HG03521 (cell line): ENCODE data around the gene PLVAP.

Experiments used
- ATAC-seq: cut with Tn5 transposase; IDR thresholded peaks from one replicate; pipeline ENCODE4 v1.9.1; 2021; ENCODE audit warnings: mild to moderate bottlenecking, moderate library complexity; ENCODE audit not compliant: unreplicated experiment

The PLVAP gene

DNA sequence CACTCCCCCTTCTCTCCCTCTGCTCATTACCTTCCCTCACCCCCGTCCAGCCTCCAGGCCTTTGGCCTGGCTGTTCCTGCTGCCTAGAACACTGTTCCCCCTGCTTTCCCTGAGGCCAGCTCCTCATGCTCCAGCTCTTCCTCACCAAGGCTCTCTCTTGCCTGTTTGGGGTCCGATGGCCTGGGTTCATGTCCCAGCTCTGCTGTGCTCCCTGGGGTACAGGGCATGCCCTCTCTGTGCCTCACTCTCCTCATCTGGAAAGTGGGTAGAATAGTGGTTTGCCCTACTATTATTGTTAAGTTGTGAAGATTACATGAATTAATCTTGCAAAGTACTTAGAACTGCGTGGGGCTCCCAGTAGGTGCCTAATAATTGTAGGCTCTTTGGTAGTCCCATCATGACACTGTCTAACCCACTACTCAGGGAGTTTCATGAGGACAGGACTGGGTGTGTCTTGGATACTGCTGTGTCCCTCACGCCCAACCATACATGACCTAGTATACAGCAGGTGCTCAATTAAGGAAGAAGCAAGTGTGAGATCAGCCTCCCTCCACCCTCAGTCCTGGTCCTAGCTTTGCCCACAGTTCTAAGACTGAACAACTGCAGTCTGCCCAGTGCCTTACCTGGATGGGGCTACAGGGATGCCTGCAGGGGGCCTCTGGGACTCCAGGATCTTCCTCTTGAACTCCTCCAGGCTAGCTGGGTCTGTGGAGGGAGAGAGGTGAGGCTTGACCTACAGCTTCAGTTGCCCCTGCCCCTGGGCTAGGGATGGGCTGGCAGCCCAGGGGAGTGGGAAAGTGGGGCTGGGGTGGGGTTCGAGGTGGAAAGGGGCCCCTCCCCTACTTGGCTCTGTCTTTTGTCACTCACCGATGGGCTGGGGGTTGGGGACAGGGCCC lies 17.0 kb downstream of the PLVAP start:
- ATAC-seq = no peak

DNA sequence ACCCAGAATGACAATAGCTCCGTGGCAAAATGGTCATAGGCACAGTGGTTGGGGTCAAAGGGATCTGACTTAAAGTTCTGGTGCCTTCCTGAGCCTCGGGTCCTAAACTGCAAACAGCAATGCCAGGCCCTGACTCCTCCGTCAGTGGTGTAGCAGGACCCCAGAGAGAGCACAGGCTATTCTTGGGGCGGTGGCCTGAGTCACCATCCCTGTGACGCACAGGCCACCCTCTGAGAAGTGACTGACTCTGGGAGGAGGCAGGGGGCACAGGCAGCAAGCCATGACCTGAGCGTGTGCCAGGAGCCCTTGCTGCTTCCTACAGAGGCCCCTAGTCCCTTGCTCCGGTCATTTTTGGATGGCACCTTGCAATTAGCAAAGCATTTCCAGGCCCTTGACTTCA lies 18.7 kb downstream of the PLVAP start:
- no peak for ATAC-seq

DNA sequence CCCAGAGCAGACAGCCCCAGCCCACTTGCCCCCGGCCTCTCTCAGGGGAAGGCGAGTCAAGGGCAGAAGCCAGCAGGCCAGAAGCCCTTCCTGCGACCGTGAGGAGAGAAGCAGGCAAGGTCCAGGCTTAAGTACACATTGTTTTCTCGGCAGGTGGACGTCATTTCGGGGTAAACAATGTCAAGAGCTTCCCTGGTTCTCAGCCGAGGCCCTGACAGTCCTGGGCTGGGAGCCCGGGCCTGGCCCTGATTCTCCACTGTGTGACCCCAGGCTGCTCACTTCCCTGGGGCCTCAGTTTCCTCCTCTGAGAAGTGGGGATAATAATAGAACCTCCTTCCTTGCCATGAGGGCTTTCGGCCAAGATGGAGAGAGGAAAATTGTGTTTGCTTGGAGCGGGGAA lies 19.4 kb downstream of the PLVAP start:
- no peak for ATAC-seq

DNA sequence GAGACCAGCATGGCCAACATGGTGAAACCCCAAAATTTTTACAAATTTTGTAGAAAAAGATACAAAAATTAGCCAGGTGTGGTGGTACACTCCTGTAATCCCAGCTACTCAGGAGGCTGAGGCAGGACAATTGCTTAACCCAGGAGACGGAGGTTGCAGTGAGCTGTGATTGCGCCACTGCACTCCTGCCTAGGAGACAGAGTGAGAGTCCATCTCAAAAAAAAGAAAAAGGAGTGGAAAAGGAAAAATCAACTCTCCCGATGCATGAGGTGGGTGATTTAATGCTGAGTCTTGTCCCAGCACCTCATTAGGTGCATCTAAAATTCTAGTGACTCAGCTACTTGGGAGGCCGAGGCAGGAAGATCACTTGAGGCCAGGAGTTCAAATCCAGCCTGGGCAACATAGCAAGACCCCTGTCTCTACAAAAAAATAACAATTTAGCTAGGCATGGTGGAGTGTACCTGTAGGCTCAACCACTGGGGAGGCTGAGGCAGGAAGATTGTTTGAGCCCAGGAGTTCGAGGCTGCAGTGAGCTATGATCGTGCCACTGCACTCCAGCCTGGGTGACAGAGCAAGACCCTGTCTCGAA lies 20.0 kb downstream of the PLVAP start:
- ATAC-seq = no peak

DNA sequence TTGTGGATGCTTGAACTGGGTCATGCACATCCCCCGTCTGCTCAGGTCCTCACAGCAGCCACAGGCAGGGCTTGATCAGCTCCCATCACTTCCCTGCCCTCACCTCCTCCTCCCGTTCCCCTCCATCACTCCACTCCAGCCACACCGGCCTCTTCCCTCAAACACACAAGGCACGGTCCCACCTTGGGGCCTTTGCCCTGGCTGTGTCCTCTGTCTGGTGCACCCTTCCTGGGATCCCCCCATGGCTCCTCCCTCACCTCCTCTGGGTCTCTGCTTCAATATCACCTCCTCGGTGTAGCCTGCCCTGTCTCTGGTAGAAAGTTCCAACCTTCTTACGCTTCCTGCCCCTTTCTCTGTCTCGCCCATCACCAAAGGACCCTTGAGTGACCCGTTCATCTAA lies 23.8 kb downstream of the PLVAP start:
- no peak for ATAC-seq

DNA sequence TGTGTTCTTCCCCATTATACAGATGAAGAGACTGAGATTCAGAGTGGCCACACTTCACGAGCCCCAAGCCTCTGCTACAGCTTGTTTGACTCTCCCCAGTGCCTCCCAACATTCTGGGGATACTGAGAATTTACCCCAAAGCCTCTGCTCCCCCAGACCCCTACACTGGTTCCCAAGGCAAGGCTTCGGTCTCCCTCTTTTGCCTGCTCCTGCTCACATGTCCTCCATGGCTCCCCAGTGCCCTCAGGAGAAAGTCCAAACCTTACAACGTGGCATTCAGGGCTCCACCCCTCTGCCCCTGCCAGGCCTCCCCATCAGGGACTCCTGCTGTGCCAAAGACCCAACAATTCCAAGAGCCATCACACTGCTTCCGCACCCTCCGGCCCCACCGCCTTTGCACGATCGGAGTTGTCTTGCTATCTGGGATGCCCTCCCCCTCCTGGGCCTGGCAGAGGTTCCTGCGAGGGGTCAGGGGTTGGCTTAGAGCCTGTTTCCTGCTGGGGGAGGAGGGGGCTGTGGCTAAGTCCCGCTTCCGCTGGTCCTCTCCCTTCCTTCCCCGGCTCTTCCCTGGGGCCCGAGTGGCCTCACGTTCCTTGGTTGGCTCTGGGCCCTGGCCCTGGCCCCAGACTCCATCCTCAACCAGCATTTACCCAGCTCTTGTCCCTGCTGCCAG lies 24.4 kb downstream of the PLVAP start:
- ATAC-seq = no peak

DNA sequence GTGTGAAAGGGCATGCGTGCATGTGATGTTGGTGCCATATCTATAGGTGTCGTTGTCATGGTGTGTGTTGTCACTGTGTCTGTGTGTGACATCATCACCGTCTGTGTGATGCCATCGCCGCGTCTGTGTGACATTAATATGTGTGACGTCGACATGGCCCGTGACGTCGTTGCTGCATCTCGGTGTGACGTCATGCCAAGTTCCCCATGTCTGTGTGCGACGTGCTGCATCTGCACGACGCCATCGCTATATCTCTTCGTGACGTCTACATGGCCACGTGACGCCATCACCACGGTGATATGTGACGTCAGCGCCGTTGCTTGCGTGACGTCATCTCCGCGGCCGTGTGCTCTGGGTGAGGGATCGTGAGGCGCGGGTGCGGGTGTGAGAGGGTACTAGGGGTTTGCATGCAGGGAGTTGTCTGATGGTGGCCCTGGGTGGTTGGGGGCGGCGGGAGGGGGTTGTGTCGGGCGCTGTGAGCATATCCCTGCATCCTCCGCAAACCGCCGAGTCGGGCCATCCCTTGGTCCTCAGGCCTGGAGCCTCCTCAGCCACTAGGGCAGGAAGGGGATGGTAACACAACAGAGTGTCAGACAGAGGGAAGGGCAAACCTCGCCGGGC lies 25.2 kb downstream of the PLVAP start:
- ATAC-seq = no peak

DNA sequence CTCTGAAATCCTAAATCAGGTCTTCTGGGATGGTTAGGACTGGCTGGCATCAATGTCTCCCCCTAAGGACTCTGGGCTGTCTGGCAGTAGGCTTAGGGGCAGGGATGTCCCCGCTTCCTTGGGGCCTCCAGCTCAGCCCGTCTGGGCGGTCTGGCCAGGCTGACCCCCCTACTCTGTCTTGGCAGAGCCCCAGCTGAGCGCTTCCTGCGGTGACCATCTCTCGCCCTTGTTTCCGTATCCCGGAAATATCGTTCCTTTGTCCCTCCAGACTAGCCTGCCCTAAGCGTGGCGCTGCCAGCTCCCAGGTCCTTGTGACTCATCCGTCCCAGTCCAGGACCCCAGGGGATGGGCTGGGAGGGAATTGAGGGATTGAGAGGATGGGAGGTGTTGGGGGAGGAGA lies 28.4 kb downstream of the PLVAP start:
- ATAC-seq = no peak

DNA sequence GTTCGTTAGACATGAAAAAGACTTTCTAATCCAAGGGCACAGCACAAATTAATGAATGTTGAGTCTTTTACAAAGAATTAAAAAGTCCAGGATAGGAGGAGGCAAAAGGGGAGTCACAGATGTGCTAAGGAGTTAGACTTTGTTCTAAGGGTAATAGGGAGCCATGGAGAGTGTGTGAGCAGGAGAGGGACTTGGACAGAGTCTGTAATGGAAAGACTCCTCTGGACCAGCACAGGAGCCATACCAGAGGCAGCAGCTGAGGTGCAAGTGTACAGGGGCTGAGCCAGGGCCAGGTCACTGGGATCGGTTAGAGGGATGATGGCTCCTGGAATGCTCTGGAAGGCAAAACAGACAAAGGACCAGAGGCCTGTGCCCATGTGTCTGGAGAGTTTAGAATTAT lies 29.3 kb downstream of the PLVAP start:
- ATAC-seq = no peak

DNA sequence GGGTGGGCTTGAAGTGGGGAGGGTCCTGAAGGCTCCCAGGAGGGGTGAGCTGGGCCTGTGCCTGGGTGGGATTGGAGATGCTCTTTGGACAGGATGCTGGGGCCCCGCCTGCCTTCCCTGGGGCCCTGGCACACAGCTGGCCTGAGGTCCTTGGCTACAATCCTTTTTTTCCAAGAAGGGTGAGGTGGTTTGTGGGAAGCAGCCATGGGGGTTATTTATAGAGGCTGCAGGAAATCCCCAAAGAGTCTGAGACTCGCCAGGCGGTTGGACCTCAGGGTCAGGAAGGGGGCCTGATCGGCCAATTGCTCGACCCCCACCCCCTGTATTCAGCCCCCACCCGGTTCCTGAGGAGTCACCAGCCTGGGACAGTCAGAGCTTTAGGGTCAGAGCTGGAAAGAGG lies 29.8 kb downstream of the PLVAP start:
- no peak for ATAC-seq

DNA sequence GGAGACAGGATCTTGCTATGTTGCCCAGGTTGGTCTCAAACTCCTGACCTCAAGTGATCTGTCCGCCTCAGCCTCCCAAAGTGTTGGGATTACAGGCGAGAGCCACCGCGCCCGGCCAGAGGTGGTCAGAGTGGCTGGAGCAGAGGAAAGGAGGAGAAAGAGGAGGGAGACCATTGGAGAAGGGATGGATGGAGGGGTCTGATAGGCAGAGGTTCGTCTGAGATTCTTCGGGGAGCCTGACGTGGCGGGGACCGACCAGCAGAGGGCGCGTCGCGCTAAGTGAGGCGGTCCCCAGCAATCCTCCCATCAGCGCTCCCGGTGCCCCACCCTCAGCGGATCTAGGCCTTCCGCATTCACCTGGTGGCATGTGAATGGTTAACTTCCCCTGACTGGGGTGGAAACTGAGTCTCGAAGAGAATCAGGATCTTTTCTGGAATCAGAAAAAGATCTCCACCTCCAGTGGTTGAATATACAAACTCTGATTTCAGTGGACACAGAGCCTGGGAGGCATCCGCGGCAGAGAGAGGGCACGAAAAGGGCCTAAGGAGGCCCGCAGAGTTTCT lies 31.0 kb downstream of the PLVAP start:
- ATAC-seq = no peak

DNA sequence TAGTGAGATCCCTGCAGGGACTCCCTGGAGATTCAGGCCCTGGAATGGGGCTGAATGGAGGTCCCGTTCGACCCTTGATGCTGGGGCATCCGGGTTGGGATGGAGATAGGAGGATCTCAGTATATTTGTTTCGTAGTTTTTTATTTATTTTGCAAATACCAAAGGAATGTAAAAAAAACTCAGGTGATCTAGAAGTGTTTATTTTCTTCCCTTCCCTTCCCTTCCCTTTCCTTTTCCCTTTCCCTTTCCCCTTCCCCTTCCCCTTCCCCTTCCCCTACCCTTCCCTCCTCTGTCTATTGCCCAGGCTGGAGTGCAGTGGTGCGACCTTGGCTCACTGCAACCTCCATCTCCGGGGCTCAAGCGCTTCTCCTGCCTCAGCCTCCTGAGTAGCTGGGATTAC lies 35.3 kb downstream of the PLVAP start:
- no peak for ATAC-seq

DNA sequence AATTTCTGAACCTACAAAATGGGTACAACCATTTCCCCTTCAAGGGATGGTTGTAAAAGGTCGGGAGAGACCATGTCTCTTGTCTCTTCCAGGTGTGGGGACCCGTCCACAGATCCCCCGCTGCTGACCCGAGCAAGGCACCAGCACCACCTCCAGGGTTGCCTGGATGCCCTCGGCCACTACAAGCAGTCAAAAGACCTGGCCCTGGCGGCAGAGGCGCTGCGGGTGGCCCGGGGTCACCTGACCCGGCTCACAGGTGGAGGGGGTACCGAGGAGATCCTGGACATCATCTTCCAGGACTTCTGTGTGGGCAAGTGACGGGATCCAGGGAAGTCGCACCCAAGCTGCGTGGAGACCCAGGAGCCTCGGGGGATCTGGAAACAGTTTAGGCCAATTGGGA lies 35.8 kb downstream of the PLVAP start:
- ATAC-seq = no peak

DNA sequence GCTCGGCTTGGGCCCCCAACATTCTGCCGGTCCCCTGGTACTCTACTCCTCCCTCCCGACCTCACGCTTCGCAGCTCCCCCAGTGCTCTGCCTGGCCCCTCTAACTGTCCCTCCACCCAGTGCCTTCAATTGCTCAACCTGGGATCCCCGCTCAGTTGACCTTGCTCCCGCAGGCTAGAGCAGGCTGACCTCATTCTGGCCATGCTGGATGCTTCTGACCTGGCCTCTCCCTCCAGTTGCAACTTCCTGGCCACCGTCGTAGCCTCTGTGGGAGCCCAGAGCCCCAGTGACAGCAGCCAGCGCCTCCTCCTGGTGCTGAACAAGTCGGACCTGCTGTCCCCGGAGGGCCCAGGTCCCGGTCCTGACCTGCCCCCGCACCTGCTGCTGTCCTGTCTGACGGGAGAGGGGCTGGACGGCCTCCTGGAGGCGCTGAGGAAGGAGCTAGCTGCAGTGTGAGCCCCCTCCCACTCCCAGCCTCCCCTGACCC lies 36.2 kb downstream of the PLVAP start:
- ATAC-seq = no peak

DNA sequence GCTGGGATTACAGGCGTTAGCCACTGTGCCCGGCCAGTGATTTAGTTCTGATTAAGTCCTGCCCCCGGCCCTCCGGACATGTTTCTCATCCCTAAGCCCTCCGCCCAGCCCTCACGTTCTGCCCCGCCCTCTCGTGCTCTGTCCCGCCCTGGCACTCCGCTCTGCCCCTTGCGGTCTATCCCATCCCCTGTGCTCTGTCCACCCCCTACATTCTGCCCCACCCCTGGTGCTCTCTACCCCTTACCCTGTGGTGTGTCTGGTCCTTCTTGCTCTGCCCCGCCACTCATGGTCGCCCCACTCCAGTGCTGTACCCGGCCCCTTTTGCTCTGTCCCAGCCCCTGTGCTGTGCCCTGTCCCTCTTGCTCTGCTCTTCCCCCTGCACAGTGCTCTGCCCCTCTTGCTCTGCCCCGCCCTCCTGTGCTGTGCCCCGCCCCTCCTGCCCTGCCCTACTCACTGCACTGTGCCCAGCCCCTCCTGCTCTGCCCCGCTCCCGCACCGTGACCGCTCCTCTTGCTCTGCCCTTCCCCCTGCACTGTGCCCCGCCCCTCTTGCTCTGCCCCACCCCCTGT lies 36.8 kb downstream of the PLVAP start:
- ATAC-seq = no peak

DNA sequence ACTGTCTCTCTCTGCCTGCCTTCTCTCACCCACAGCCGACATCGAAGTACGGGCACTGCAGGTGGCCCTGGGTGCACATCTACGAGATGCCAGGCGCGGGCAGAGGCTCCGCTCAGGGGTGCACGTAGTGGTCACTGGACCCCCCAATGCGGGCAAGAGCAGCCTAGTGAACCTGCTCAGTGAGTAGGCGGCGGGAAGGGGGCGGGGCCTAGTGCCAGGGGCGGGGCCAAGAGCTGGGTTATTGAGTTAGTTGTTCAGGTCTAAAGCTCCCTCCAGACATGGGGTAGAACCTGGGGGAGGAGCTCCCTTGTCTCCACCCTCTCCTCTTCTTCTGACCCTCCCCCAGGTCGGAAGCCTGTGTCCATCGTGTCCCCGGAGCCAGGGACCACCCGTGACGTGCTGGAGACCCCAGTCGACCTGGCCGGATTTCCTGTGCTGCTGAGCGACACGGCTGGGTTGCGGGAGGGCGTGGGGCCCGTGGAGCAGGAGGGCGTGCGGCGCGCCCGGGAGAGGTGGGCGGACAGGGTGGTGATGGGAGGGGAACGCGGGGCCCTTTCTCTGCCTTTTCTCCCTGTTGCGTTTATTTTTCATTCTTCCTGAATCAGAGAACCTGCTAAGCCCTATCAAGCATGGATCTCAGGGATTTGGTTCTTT lies 37.9 kb downstream of the PLVAP start:
- ATAC-seq = no peak

DNA sequence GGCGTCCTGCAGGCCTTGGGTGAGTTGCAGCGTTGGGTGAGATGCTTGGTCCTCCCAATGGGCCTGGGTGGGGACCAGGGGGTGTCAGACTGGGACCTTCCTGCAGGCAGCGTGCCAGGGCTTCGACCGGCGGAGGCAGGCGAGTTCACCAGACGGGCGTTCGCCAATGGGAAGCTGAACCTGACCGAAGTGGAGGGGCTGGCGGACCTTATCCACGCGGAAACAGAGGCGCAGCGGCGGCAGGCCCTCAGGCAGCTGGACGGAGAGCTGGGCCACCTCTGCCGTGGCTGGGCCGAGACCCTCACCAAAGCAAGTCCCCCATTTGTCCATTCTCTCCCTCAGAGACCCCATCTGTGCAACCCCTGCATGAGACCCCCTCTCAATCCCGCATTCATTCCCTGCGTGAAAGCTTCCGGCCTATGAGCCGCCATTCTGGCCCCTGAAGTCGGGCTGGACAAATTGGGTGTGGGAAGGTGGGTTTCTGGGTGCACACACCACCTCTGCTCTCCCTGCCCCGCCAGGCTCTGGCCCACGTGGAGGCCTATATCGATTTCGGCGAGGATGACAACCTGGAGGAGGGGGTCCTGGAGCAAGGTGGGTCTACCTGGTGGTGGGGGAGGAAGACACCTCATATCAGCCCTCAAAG lies 38.6 kb downstream of the PLVAP start:
- ATAC-seq = no peak

DNA sequence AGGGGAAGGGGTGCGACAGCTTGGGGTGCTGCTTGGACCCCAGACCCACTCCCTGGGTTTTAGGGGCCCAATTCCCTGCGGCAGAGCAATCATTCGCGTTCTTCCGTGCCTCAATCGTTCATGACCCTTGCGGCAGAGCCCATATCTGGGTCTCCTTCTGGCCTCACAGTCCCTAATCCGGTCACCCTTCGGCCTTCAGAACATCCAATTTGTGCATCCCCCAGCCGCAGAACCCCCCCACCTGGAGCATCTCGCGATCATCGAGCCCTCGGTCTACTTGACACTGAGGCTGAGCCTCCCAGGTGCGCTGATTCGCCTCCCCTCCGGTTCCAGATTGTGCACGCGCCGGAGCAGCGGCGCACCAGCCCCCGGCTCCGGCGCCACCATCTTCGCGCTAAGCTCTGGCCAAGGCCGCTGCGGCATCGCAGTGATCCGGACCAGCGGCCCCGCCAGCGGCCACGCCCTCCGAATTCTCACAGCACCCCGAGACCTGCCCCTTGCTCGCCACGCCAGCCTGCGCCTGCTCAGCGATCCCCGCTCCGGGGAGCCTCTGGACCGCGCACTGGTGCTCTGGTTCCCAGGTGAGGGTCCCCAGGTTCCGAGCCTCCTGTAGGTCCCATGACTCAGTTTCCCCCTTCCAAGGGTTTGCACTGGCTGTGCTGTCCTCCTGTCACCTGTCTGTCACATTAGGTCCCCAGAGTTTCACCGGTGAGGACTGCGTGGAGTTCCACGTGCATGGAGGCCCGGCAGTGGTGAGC lies 39.3 kb downstream of the PLVAP start:
- ATAC-seq = no peak
